ENCODE measurements around the gene F10. TPM values are rescaled to one million over a fixed set of nuclear protein-coding genes. Genes with fewer than 3 reads are reported as not detected.

F10 gene
- total RNA-seq, 1 experiment from 2014 or later: not detected

GRCh38 chr13:113084094-113084942 is 38.3 kb upstream of the F10 start:
- Histone ChIP-seq H3K9me3 (ENCODE audit: low read length) (no peaks in the 10 kb centered on the region; the same call in 1 of the 2 replicates), H3K4me1 (ENCODE audit: low read length) (no peaks in the 10 kb centered on the region), H3K9ac (ENCODE audit: low read length) (no peak overlapping the region), H3K79me2 (ENCODE audit: low read length) (no peaks in the 10 kb centered on the region), H3K4me2 (ENCODE audit: low read depth, low read length, poor library complexity, severe bottlenecking) (no peak overlapping the region), H4K20me1 (ENCODE audit: insufficient read depth, low read depth, low read length) (no peaks in the 10 kb centered on the region), H2AFZ (ENCODE audit: low read length) (no peak overlapping the region), H3K27me3 (ENCODE audit: low read length) (no peaks in the 10 kb centered on the region), H3K4me3 (ENCODE audit: low read length) (no peak overlapping the region), H3K9me2 (replicated peaks; ENCODE audit: insufficient read depth, low read length) (no peaks in the 10 kb centered on the region), H3K27ac (ENCODE audit: low read length) (no peak overlapping the region), H3K36me3 (ENCODE audit: insufficient read depth, low read length) (no peaks in the 10 kb centered on the region)
- no peak for DNase-seq

GRCh38 chr13:113084943-113085540 is 37.6 kb upstream of the F10 start:
- no peak overlapping the region for H3K4me3 ChIP-seq (ENCODE audit: low read length)
- DNase-seq: no peak
- H3K9me2 ChIP-seq (replicated peaks; ENCODE audit: insufficient read depth, low read length): no peaks in the 10 kb centered on the region
- no peaks in the 10 kb centered on the region for H3K27me3 ChIP-seq (ENCODE audit: low read length)
- no peaks in the 10 kb centered on the region for H4K20me1 ChIP-seq (ENCODE audit: insufficient read depth, low read depth, low read length)
- H3K4me1 ChIP-seq (ENCODE audit: low read length): no peaks in the 10 kb centered on the region
- H3K36me3 ChIP-seq (ENCODE audit: insufficient read depth, low read length): no peaks in the 10 kb centered on the region
- no peaks in the 10 kb centered on the region for H3K79me2 ChIP-seq (ENCODE audit: low read length)
- no peak overlapping the region for H3K27ac ChIP-seq (ENCODE audit: low read length)
- no peak overlapping the region for H3K4me2 ChIP-seq (ENCODE audit: low read depth, low read length, poor library complexity, severe bottlenecking)
- no peak overlapping the region for H2AFZ ChIP-seq (ENCODE audit: low read length)
- H3K9me3 ChIP-seq (ENCODE audit: low read length): no peaks in the 10 kb centered on the region; the same call in 1 of the 2 replicates
- no peak overlapping the region for H3K9ac ChIP-seq (ENCODE audit: low read length)

- Histone ChIP-seq H3K4me2 (ENCODE audit: low read depth, low read length, poor library complexity, severe bottlenecking) (no peak overlapping the region), H3K36me3 (ENCODE audit: insufficient read depth, low read length) (no peaks in the 10 kb centered on the region), H3K4me3 (ENCODE audit: low read length) (no peak overlapping the region), H3K27ac (ENCODE audit: low read length) (no peak overlapping the region), H3K9ac (ENCODE audit: low read length) (no peak overlapping the region), H4K20me1 (ENCODE audit: insufficient read depth, low read depth, low read length) (no peaks in the 10 kb centered on the region), H3K79me2 (ENCODE audit: low read length) (no peaks in the 10 kb centered on the region), H3K27me3 (ENCODE audit: low read length) (no peaks in the 10 kb centered on the region), H2AFZ (ENCODE audit: low read length) (no peak overlapping the region), H3K9me3 (ENCODE audit: low read length) (no peaks in the 10 kb centered on the region; the same call in 1 of the 2 replicates), H3K9me2 (replicated peaks; ENCODE audit: insufficient read depth, low read length) (no peaks in the 10 kb centered on the region), H3K4me1 (ENCODE audit: low read length) (no peaks in the 10 kb centered on the region)
- no peak for DNase-seq
Observed at GRCh38 chr13:113086031-113086750, 36.4 kb upstream of the F10 start.

GRCh38 chr13:113086991-113087922 is 35.3 kb upstream of the F10 start:
- Histone ChIP-seq H3K27ac (ENCODE audit: low read length) (no peak overlapping the region), H4K20me1 (ENCODE audit: insufficient read depth, low read depth, low read length) (no peaks in the 10 kb centered on the region), H3K9me3 (ENCODE audit: low read length) (no peaks in the 10 kb centered on the region; the same call in 1 of the 2 replicates), H3K4me2 (ENCODE audit: low read depth, low read length, poor library complexity, severe bottlenecking) (no peak overlapping the region), H3K36me3 (ENCODE audit: insufficient read depth, low read length) (no peaks in the 10 kb centered on the region), H3K27me3 (ENCODE audit: low read length) (no peaks in the 10 kb centered on the region), H2AFZ (ENCODE audit: low read length) (no peak overlapping the region), H3K4me1 (ENCODE audit: low read length) (no peaks in the 10 kb centered on the region), H3K79me2 (ENCODE audit: low read length) (no peaks in the 10 kb centered on the region), H3K4me3 (ENCODE audit: low read length) (no peak overlapping the region), H3K9me2 (replicated peaks; ENCODE audit: insufficient read depth, low read length) (no peaks in the 10 kb centered on the region), H3K9ac (ENCODE audit: low read length) (no peak overlapping the region)
- DNase-seq: no peak

- no peaks in the 10 kb centered on the region for H3K9me2 ChIP-seq (replicated peaks; ENCODE audit: insufficient read depth, low read length)
- H4K20me1 ChIP-seq (ENCODE audit: insufficient read depth, low read depth, low read length): no peaks in the 10 kb centered on the region
- no peaks in the 10 kb centered on the region; the same call in 1 of the 2 replicates for H3K9me3 ChIP-seq (ENCODE audit: low read length)
- DNase-seq: no peak
- H3K4me1 ChIP-seq (ENCODE audit: low read length): no peaks in the 10 kb centered on the region
- H2AFZ ChIP-seq (ENCODE audit: low read length): no peak overlapping the region
- no peaks in the 10 kb centered on the region for H3K27me3 ChIP-seq (ENCODE audit: low read length)
- H3K27ac ChIP-seq (ENCODE audit: low read length): no peak overlapping the region
- no peak overlapping the region for H3K9ac ChIP-seq (ENCODE audit: low read length)
- no peak overlapping the region for H3K4me2 ChIP-seq (ENCODE audit: low read depth, low read length, poor library complexity, severe bottlenecking)
- no peaks in the 10 kb centered on the region for H3K79me2 ChIP-seq (ENCODE audit: low read length)
- no peak overlapping the region for H3K4me3 ChIP-seq (ENCODE audit: low read length)
- no peaks in the 10 kb centered on the region for H3K36me3 ChIP-seq (ENCODE audit: insufficient read depth, low read length)
Observed at GRCh38 chr13:113087923-113088690, 34.5 kb upstream of the F10 start.

GRCh38 chr13:113088691-113089020 is 33.9 kb upstream of the F10 start:
- Histone ChIP-seq H3K27ac (ENCODE audit: low read length) (no peak overlapping the region), H3K9me2 (replicated peaks; ENCODE audit: insufficient read depth, low read length) (no peaks in the 10 kb centered on the region), H3K4me3 (ENCODE audit: low read length) (no peak overlapping the region), H2AFZ (ENCODE audit: low read length) (no peak overlapping the region), H3K9ac (ENCODE audit: low read length) (no peak overlapping the region), H3K9me3 (ENCODE audit: low read length) (no peaks in the 10 kb centered on the region; the same call in 1 of the 2 replicates), H4K20me1 (ENCODE audit: insufficient read depth, low read depth, low read length) (no peaks in the 10 kb centered on the region), H3K36me3 (ENCODE audit: insufficient read depth, low read length) (no peaks in the 10 kb centered on the region), H3K4me2 (ENCODE audit: low read depth, low read length, poor library complexity, severe bottlenecking) (no peak overlapping the region), H3K4me1 (ENCODE audit: low read length) (no peaks in the 10 kb centered on the region), H3K79me2 (ENCODE audit: low read length) (no peaks in the 10 kb centered on the region), H3K27me3 (ENCODE audit: low read length) (no peaks in the 10 kb centered on the region)
- no peak for DNase-seq

GRCh38 chr13:113089693-113090414 is 32.7 kb upstream of the F10 start:
- no peak for DNase-seq
- Histone ChIP-seq H3K9me3 (ENCODE audit: low read length) (no peaks in the 10 kb centered on the region; the same call in 1 of the 2 replicates), H3K27ac (ENCODE audit: low read length) (no peak overlapping the region), H3K9me2 (replicated peaks; ENCODE audit: insufficient read depth, low read length) (no peaks in the 10 kb centered on the region), H3K36me3 (ENCODE audit: insufficient read depth, low read length) (no peaks in the 10 kb centered on the region), H3K4me3 (ENCODE audit: low read length) (no peak overlapping the region), H3K9ac (ENCODE audit: low read length) (no peak overlapping the region), H2AFZ (ENCODE audit: low read length) (no peak overlapping the region), H3K27me3 (ENCODE audit: low read length) (no peaks in the 10 kb centered on the region), H3K79me2 (ENCODE audit: low read length) (no peaks in the 10 kb centered on the region), H3K4me1 (ENCODE audit: low read length) (no peaks in the 10 kb centered on the region), H3K4me2 (ENCODE audit: low read depth, low read length, poor library complexity, severe bottlenecking) (no peak overlapping the region), H4K20me1 (ENCODE audit: insufficient read depth, low read depth, low read length) (no peaks in the 10 kb centered on the region)
